Inflammatory macrophage treated with lipopolysaccharide for 4 hours (primary cell): ENCODE measurements around the gene CLEC16A.

ENCODE experiments used
- DNase-seq: peaks from one replicate; pipeline ENCODE4 v3.0.0-alpha.2; 2020

Gene CLEC16A

GRCh38 chr16:10990378-10990777 is 46.0 kb downstream of the CLEC16A start:
- DNase-seq: no peak

- no peak for DNase-seq
Measured at GRCh38 chr16:10992112-10992511, 47.7 kb downstream of the CLEC16A start.

- peak; percentile 29 for DNase-seq
Measured at GRCh38 chr16:10992797-10993196, 48.4 kb downstream of the CLEC16A start.

GRCh38 chr16:10993649-10994048 is 49.3 kb downstream of the CLEC16A start:
- no peak for DNase-seq

GRCh38 chr16:10994571-10994970 is 50.2 kb downstream of the CLEC16A start:
- DNase-seq: no peak

- peak; percentile 21 for DNase-seq
Measured at GRCh38 chr16:10995565-10995964, 51.2 kb downstream of the CLEC16A start.

GRCh38 chr16:10997485-10997884 is 53.1 kb downstream of the CLEC16A start:
- no peak for DNase-seq

GRCh38 chr16:10999300-10999699 is 54.9 kb downstream of the CLEC16A start:
- no peak for DNase-seq

- DNase-seq: no peak
Measured at GRCh38 chr16:11001611-11002010, 57.2 kb downstream of the CLEC16A start.

- DNase-seq: no peak
Measured at GRCh38 chr16:11003141-11003540, 58.8 kb downstream of the CLEC16A start.

- DNase-seq: no peak
Measured at GRCh38 chr16:11004351-11004750, 60.0 kb downstream of the CLEC16A start.

- no peak for DNase-seq
Measured at GRCh38 chr16:11004973-11005610, 60.7 kb downstream of the CLEC16A start.

GRCh38 chr16:11005611-11005975 is 61.2 kb downstream of the CLEC16A start:
- no peak for DNase-seq

GRCh38 chr16:11006656-11007055 is 62.3 kb downstream of the CLEC16A start:
- DNase-seq: no peak

GRCh38 chr16:11007714-11008280 is 63.4 kb downstream of the CLEC16A start:
- DNase-seq: no peak

- no peak for DNase-seq
Measured at GRCh38 chr16:11009027-11009755, 64.8 kb downstream of the CLEC16A start.

- DNase-seq: no peak
Measured at GRCh38 chr16:11010575-11011221, 66.3 kb downstream of the CLEC16A start.

GRCh38 chr16:11011326-11011725 is 67.0 kb downstream of the CLEC16A start:
- no peak for DNase-seq

- DNase-seq: no peak
Measured at GRCh38 chr16:11012841-11013240, 68.5 kb downstream of the CLEC16A start.

- no peak for DNase-seq
Measured at GRCh38 chr16:11014136-11014535, 69.8 kb downstream of the CLEC16A start.

GRCh38 chr16:11015076-11015475 is 70.7 kb downstream of the CLEC16A start:
- no peak for DNase-seq

GRCh38 chr16:11015607-11016006 is 71.2 kb downstream of the CLEC16A start:
- DNase-seq: no peak

- DNase-seq: no peak
Measured at GRCh38 chr16:11016524-11016988, 72.2 kb downstream of the CLEC16A start.

GRCh38 chr16:11016993-11017392 is 72.6 kb downstream of the CLEC16A start:
- no peak for DNase-seq
